ENCODE results near the gene NATD1. TPM values are rescaled to one million over a fixed set of nuclear protein-coding genes. Genes with fewer than 3 reads are reported as not detected.

The NATD1 gene
- total RNA-seq, 2 donors from 2014 or later: 15.4 to 17.0 TPM

- H3K27ac ChIP-seq: no peak overlapping the region
- no peaks in the 10 kb centered on the region for H3K27me3 ChIP-seq
- no peak overlapping the region for H3K4me3 ChIP-seq
- no peak for DNase-seq (ENCODE audit: low spot score)
- H3K36me3 ChIP-seq: no peaks in the 10 kb centered on the region
- H3K9me3 ChIP-seq: peaks cover 0 to 5% of the 10 kb centered on the region in 2 donors
- H3K4me1 ChIP-seq: peaks cover 0 to 8% of the 10 kb centered on the region in 2 donors
- no peak for TF ChIP-seq CTCF (IDR thresholded peaks at IDR 0.05)
Measured at GRCh38 chr17:21235921-21236320, 17.3 kb downstream of the NATD1 start.

- Histone ChIP-seq H3K4me1 (no peaks in the 10 kb centered on the region), H3K27me3 (no peaks in the 10 kb centered on the region), H3K27ac (no peak overlapping the region), H3K9me3 (peaks cover 0 to 5% of the 10 kb centered on the region in 2 donors), H3K36me3 (no peaks in the 10 kb centered on the region), H3K4me3 (no peak overlapping the region)
- no peak for TF ChIP-seq CTCF (IDR thresholded peaks at IDR 0.05)
- DNase-seq (ENCODE audit: low spot score): no peak
Measured at GRCh38 chr17:21233581-21234347, 19.4 kb downstream of the NATD1 start.

- H3K36me3 ChIP-seq: no peaks in the 10 kb centered on the region
- DNase-seq (ENCODE audit: low spot score): no peak
- H3K9me3 ChIP-seq: peaks cover 0 to 5% of the 10 kb centered on the region in 2 donors
- H3K4me3 ChIP-seq: no peak overlapping the region
- no peaks in the 10 kb centered on the region for H3K4me1 ChIP-seq
- TF ChIP-seq CTCF (IDR thresholded peaks at IDR 0.05): no peak
- H3K27me3 ChIP-seq: no peaks in the 10 kb centered on the region
- H3K27ac ChIP-seq: no peak overlapping the region
Measured at GRCh38 chr17:21232033-21232749, 21.0 kb downstream of the NATD1 start.

GRCh38 chr17:21231533-21231932, 21.7 kb downstream of the NATD1 start:
- no peaks in the 10 kb centered on the region for H3K27me3 ChIP-seq
- H3K4me1 ChIP-seq: no peaks in the 10 kb centered on the region
- no peaks in the 10 kb centered on the region for H3K36me3 ChIP-seq
- H3K27ac ChIP-seq: no peak overlapping the region
- DNase-seq (ENCODE audit: low spot score): no peak
- H3K9me3 ChIP-seq: peaks cover 0 to 5% of the 10 kb centered on the region in 2 donors
- no peak for TF ChIP-seq CTCF (IDR thresholded peaks at IDR 0.05)
- no peak overlapping the region for H3K4me3 ChIP-seq

GRCh38 chr17:21228845-21229244, 24.4 kb downstream of the NATD1 start:
- H3K4me3 ChIP-seq: no peak overlapping the region
- no peak overlapping the region for H3K27ac ChIP-seq
- H3K27me3 ChIP-seq: no peaks in the 10 kb centered on the region
- no peaks in the 10 kb centered on the region for H3K36me3 ChIP-seq
- no peak for DNase-seq (ENCODE audit: low spot score)
- H3K4me1 ChIP-seq: no peaks in the 10 kb centered on the region
- H3K9me3 ChIP-seq: peaks cover 0 to 5% of the 10 kb centered on the region in 2 donors
- no peak for TF ChIP-seq CTCF (IDR thresholded peaks at IDR 0.05)

Measured in right atrium auricular region (tissue), 2 donors.